ENCODE measurements around the gene NMB.

- TF ChIP-seq POLR2A (IDR thresholded peaks at IDR 0.05) (no peak), CTCF (IDR thresholded peaks at IDR 0.05) (no peak)
These were observed 901 bp upstream of the NMB start for GRCh38 chr15:84658788-84659411.
